Measurements from ENCODE around the gene CDH5. TPM values are rescaled to one million over a fixed set of nuclear protein-coding genes. Genes with fewer than 3 reads are reported as not detected.
"Not testable (repeated sequence)": the region's sequence is repeated elsewhere in the genome, so short reads cannot be mapped to it uniquely, and the experiment has no call there.

Gene CDH5
- total RNA-seq, 1 experiment from 2014 or later, result not detected

DNA sequence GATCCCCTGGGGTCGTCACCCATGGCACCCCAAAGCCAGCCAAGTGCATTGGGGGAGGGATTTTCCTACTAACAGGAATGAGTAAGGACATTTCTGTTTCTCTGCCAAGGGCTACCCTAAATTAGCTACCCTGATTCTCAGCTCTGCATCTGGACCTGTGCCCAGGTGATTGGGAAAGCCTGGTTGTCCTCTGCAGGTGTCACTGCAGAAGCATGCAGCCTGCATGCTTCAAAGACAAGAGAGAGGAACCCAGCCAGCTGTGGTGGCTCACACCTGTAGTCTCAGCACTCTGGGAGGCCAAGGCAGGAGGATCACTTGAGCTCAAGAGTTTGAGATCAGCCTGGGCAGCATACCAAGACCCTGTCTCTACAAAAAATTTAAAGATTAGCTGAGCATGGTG is 80.2 kb downstream of the CDH5 start:
- Histone ChIP-seq H2AFZ (ENCODE audit: low read length) (no peak overlapping the region), H3K36me3 (ENCODE audit: low read depth, low read length) (no peaks in the 10 kb centered on the region), H3K27me3 (ENCODE audit: low read length) (no peaks in the 10 kb centered on the region), H3F3A (ENCODE audit: low read length, unreplicated experiment) (no peaks in the 10 kb centered on the region), H3K4me1 (ENCODE audit: insufficient read depth, low read length) (no peaks in the 10 kb centered on the region; the same call in 1 of the 2 replicates), H3K79me2 (ENCODE audit: low read length) (no peaks in the 10 kb centered on the region), H3K4me2 (ENCODE audit: low read length) (no peak overlapping the region), H4K20me1 (ENCODE audit: low read length) (no peaks in the 10 kb centered on the region), H3K4me3 (ENCODE audit: low read length) (no peak overlapping the region), H3K27ac (ENCODE audit: low read length) (no peak overlapping the region), H3K9ac (ENCODE audit: low read length) (no peak overlapping the region), H3K9me2 (replicated peaks; ENCODE audit: low read length) (no peaks in the 10 kb centered on the region), H3K9me3 (ENCODE audit: low read length) (no peaks in the 10 kb centered on the region)
- CTCF ChIA-PET, result interaction anchor here (0.7 kb wide), 1 partner anchor 68 kb away, joined by 3 read pairs; no protein-coding TSS in a partner anchor
- intact Hi-C loops (cut with micrococcal nuclease), result no loop called here
- ATAC-seq (no peak), DNase-seq (no peak)
- TF ChIP-seq, protein P1, sequence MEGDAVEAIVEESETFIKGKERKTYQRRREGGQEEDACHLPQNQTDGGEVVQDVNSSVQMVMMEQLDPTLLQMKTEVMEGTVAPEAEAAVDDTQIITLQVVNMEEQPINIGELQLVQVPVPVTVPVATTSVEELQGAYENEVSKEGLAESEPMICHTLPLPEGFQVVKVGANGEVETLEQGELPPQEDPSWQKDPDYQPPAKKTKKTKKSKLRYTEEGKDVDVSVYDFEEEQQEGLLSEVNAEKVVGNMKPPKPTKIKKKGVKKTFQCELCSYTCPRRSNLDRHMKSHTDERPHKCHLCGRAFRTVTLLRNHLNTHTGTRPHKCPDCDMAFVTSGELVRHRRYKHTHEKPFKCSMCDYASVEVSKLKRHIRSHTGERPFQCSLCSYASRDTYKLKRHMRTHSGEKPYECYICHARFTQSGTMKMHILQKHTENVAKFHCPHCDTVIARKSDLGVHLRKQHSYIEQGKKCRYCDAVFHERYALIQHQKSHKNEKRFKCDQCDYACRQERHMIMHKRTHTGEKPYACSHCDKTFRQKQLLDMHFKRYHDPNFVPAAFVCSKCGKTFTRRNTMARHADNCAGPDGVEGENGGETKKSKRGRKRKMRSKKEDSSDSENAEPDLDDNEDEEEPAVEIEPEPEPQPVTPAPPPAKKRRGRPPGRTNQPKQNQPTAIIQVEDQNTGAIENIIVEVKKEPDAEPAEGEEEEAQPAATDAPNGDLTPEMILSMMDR (conservative IDR thresholded peaks at IDR 0.05; ENCODE audit: low read depth, low read length), result no peak
- TF ChIP-seq EZH2 (IDR thresholded peaks at IDR 0.05; ENCODE audit: low read length, unreplicated experiment), result no peak
- POLR2A ChIA-PET (ENCODE audit: unreplicated experiment), result no interaction called here
- no TSS peak for BruUV-seq (replicated peaks)

- Histone ChIP-seq H3K9me2 (replicated peaks; ENCODE audit: low read length) (no peaks in the 10 kb centered on the region), H3K9ac (ENCODE audit: low read length) (no peak overlapping the region), H4K20me1 (ENCODE audit: low read length) (no peaks in the 10 kb centered on the region), H2AFZ (ENCODE audit: low read length) (no peak overlapping the region), H3K4me3 (ENCODE audit: low read length) (no peak overlapping the region), H3K27ac (ENCODE audit: low read length) (no peak overlapping the region), H3F3A (ENCODE audit: low read length, unreplicated experiment) (no peaks in the 10 kb centered on the region), H3K9me3 (ENCODE audit: low read length) (no peaks in the 10 kb centered on the region), H3K79me2 (ENCODE audit: low read length) (no peaks in the 10 kb centered on the region), H3K4me2 (ENCODE audit: low read length) (no peak overlapping the region), H3K27me3 (ENCODE audit: low read length) (no peaks in the 10 kb centered on the region), H3K4me1 (ENCODE audit: insufficient read depth, low read length) (no peaks in the 10 kb centered on the region), H3K36me3 (ENCODE audit: low read depth, low read length) (no peaks in the 10 kb centered on the region)
- no peak for ATAC-seq
- ChIA-PET CTCF (no interaction called here), POLR2A (ENCODE audit: unreplicated experiment) (no interaction called here)
- no TSS peak for BruUV-seq (replicated peaks)
- DNase-seq, result no peak
- TF ChIP-seq, protein P1 (conservative IDR thresholded peaks at IDR 0.05; ENCODE audit: low read depth, low read length), result no peak
- no peak for TF ChIP-seq EZH2 (IDR thresholded peaks at IDR 0.05; ENCODE audit: low read length, unreplicated experiment)
- no peak for TF ChIP-seq EZH2phosphoT487 (IDR thresholded peaks at IDR 0.05; ENCODE audit: borderline replicate concordance, low read length)
- intact Hi-C loops (cut with micrococcal nuclease), result no loop called here
Measured at GRCh38 chr16:66447491-66447890, 81.0 kb downstream of the CDH5 start.

- POLR2A ChIA-PET (ENCODE audit: unreplicated experiment), result no interaction called here
- H3K27me3 ChIP-seq (ENCODE audit: low read length), result no peaks in the 10 kb centered on the region
- H2AFZ ChIP-seq (ENCODE audit: low read length), result no peak overlapping the region
- no peaks in the 10 kb centered on the region for H3K36me3 ChIP-seq (ENCODE audit: low read depth, low read length)
- ATAC-seq (no peak), DNase-seq (no peak)
- no peaks in the 10 kb centered on the region for H4K20me1 ChIP-seq (ENCODE audit: low read length)
- no peak overlapping the region for H3K9ac ChIP-seq (ENCODE audit: low read length)
- no peaks in the 10 kb centered on the region for H3K4me1 ChIP-seq (ENCODE audit: insufficient read depth, low read length)
- CTCF ChIA-PET, result no interaction called here
- intact Hi-C loops (cut with micrococcal nuclease), result no loop called here
- H3K27ac ChIP-seq (ENCODE audit: low read length), result no peak overlapping the region
- TF ChIP-seq, protein P1 (conservative IDR thresholded peaks at IDR 0.05; ENCODE audit: low read depth, low read length), result no peak
- no peak for TF ChIP-seq EZH2 (IDR thresholded peaks at IDR 0.05; ENCODE audit: low read length, unreplicated experiment)
- no peak for TF ChIP-seq EZH2phosphoT487 (IDR thresholded peaks at IDR 0.05; ENCODE audit: borderline replicate concordance, low read length)
- H3K9me2 ChIP-seq (replicated peaks; ENCODE audit: low read length), result no peaks in the 10 kb centered on the region
- no peaks in the 10 kb centered on the region for H3K9me3 ChIP-seq (ENCODE audit: low read length)
- H3K79me2 ChIP-seq (ENCODE audit: low read length), result no peaks in the 10 kb centered on the region
- no peak overlapping the region for H3K4me2 ChIP-seq (ENCODE audit: low read length)
- H3K4me3 ChIP-seq (ENCODE audit: low read length), result no peak overlapping the region
- no peaks in the 10 kb centered on the region for H3F3A ChIP-seq (ENCODE audit: low read length, unreplicated experiment)
- BruUV-seq (replicated peaks), result no TSS peak
Measured at GRCh38 chr16:66451548-66451947, 85.1 kb downstream of the CDH5 start.

DNA sequence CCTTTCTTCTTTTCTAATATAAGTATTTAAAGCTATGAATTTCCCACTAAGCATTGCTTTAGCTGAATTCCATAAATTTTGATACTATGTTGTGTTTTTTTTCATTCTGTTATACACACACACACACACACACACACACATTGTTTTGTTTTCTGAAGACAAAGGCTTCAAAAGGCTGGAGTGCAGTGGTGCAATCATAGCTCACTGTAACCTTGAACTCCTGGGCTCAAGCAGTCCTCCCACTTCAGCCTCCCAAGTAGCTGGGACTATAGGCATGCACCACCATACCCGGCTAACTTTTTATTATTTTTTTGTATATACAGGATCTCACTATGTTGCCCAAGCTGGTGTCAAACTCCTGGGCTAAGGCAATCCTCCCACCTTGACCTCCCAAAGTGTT is 86.7 kb downstream of the CDH5 start:
- H3K9ac ChIP-seq (ENCODE audit: low read length); H3K79me2 ChIP-seq (ENCODE audit: low read length); POLR2A ChIA-PET (ENCODE audit: unreplicated experiment); H3K9me2 ChIP-seq (replicated peaks; ENCODE audit: low read length); DNase-seq; H3K4me2 ChIP-seq (ENCODE audit: low read length); H3K9me3 ChIP-seq (ENCODE audit: low read length); BruUV-seq (replicated peaks); H3K4me1 ChIP-seq (ENCODE audit: insufficient read depth, low read length); H3K4me3 ChIP-seq (ENCODE audit: low read length); H3K27ac ChIP-seq (ENCODE audit: low read length); H3K27me3 ChIP-seq (ENCODE audit: low read length); H3K36me3 ChIP-seq (ENCODE audit: low read depth, low read length); intact Hi-C loops (cut with micrococcal nuclease); ATAC-seq; H4K20me1 ChIP-seq (ENCODE audit: low read length); H2AFZ ChIP-seq (ENCODE audit: low read length); H3F3A ChIP-seq (ENCODE audit: low read length, unreplicated experiment); CTCF ChIA-PET: not testable (repeated sequence)

Measured in PC-3 (cell line).